Activated CD8-positive, alpha-beta memory T cell treated with anti-CD3 and anti-CD28 coated beads for 24 hours (primary cell): ENCODE results near the gene P2RY8.

ENCODE experiments used
- DNase-seq: peaks from one replicate; pipeline ENCODE4 v3.0.0-alpha.2; 2020

The P2RY8 gene

GRCh38 chrX:1417921-1418771 is 118.8 kb downstream of the P2RY8 start:
- DNase-seq: no peak

- no peak for DNase-seq
Measured at GRCh38 chrX:1416965-1417760, 119.8 kb downstream of the P2RY8 start.

DNA sequence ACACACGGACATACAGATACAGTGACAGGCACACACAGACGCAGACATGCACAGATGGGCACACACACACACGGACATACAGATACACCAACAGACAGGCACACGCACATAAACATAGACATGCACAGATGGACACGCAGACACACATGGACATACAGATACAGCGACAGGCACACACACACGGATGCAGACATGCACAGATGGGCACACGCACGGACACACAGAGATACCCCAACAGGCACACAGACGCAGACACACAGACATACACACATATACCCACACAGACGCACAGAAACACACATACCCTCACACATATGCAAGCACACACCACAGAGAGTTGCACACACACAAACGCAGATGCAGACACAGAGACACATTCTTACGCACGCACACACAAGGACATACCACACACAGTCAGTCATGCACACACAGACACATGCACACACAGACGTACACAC is 120.6 kb downstream of the P2RY8 start:
- no peak for DNase-seq
